DOHH2 (cell line): ENCODE data around the gene IFT43.

Experiments
- H3F3A ChIP-seq: fragments of 200-600 bp; sonication (generic), shearing (Covaris generic); 2 replicates; pipeline ENCODE4 v1.6.0; 2016; ENCODE audit warnings: antibody characterized with exemption, mild to moderate bottlenecking; ENCODE audit not compliant: control insufficient read depth, insufficient read depth
- H3K27ac ChIP-seq: fragments of 200-600 bp; sonication (generic); 2 replicates; pipeline ENCODE4 v1.5.1; 2014; ENCODE audit warnings: low read depth, mild to moderate bottlenecking, low read length, moderate library complexity
- H3K27me3 ChIP-seq: fragments of 200-600 bp; sonication (generic); 2 replicates; pipeline ENCODE4 v1.6.1; 2014; ENCODE audit warnings: mild to moderate bottlenecking, low read length, mixed read lengths; ENCODE audit not compliant: control insufficient read depth
- H3K36me3 ChIP-seq: fragments of 200-600 bp; sonication (generic); 2 replicates; pipeline ENCODE4 v1.6.1; 2014; ENCODE audit warnings: mild to moderate bottlenecking, low read length, moderate library complexity, mixed read lengths; ENCODE audit not compliant: control insufficient read depth
- H3K4me1 ChIP-seq: fragments of 200-600 bp; sonication (generic); 2 replicates; pipeline ENCODE4 v1.6.1; 2014; ENCODE audit warnings: mild to moderate bottlenecking, low read length, mixed read lengths; ENCODE audit not compliant: control insufficient read depth
- H3K4me2 ChIP-seq: fragments of 200-600 bp; sonication (generic); 2 replicates; pipeline ENCODE4 v1.6.0; 2014; ENCODE audit warnings: mild to moderate bottlenecking, low read length, moderate library complexity
- H3K4me3 ChIP-seq: fragments of 200-600 bp; sonication (generic); 2 replicates; pipeline ENCODE4 v1.5.1; 2014; ENCODE audit warnings: mild to moderate bottlenecking, low read length, mixed read lengths
- H3K79me2 ChIP-seq: fragments of 200-600 bp; sonication (generic); 2 replicates; pipeline ENCODE4 v1.6.1; 2014; ENCODE audit warnings: mild to moderate bottlenecking, low read length, mixed read lengths; ENCODE audit not compliant: control insufficient read depth
- H3K9me2 ChIP-seq: fragments of 200-600 bp; sonication (generic); replicated peaks from 2 replicates; pipeline ENCODE4 v1.6.1; 2014; ENCODE audit warnings: mild to moderate bottlenecking, low read length, mixed read lengths; ENCODE audit not compliant: control insufficient read depth
- H3K9me3 ChIP-seq: fragments of 200-600 bp; sonication (generic); 2 replicates; pipeline ENCODE4 v1.6.1; 2014; ENCODE audit warnings: antibody characterized with exemption, low read length, mixed read lengths; ENCODE audit not compliant: control insufficient read depth, insufficient read depth
- H4K20me1 ChIP-seq: fragments of 200-600 bp; sonication (generic); 2 replicates; pipeline ENCODE4 v1.6.0; 2014; ENCODE audit warnings: low read depth, mild to moderate bottlenecking, antibody characterized with exemption, low read length, moderate library complexity; ENCODE audit not compliant: control insufficient read depth, insufficient read depth
- EZH2phosphoT487 ChIP-seq: fragments of 200-600 bp; sonication (generic); IDR thresholded peaks from 2 replicates; pipeline ENCODE4 v1.6.1; 2017; ENCODE audit warnings: borderline replicate concordance, mild to moderate bottlenecking, antibody characterized with exemption, low read length, moderate library complexity, mixed read lengths
- TF ChIP-seq, protein P1 (sequence below): fragments of 200-600 bp; sonication (generic); IDR thresholded peaks from one replicate; pipeline ENCODE4 v1.5.1; 2014; ENCODE audit warnings: antibody characterized with exemption, mild to moderate bottlenecking, low read depth, low read length; ENCODE audit not compliant: poor library complexity, severe bottlenecking

The IFT43 gene

GRCh38 chr14:76050250-76050649 is 64.7 kb downstream of the IFT43 start:
- Histone ChIP-seq H3K4me2 (no peak overlapping the region), H3K27me3 (no peaks in the 10 kb centered on the region; the same call in 1 of the 2 replicates), H3K4me1 (peaks cover under 1% of the 10 kb centered on the region; the same call in 1 of the 2 replicates), H3F3A (no peaks in the 10 kb centered on the region), H3K27ac (no peak overlapping the region), H3K4me3 (no peak overlapping the region), H4K20me1 (no peaks in the 10 kb centered on the region), H3K9me2 (no peaks in the 10 kb centered on the region), H3K36me3 (no peaks in the 10 kb centered on the region), H3K79me2 (no peaks in the 10 kb centered on the region), H3K9me3 (no peaks in the 10 kb centered on the region)
- no peak for TF ChIP-seq EZH2phosphoT487
- TF ChIP-seq, protein P1, sequence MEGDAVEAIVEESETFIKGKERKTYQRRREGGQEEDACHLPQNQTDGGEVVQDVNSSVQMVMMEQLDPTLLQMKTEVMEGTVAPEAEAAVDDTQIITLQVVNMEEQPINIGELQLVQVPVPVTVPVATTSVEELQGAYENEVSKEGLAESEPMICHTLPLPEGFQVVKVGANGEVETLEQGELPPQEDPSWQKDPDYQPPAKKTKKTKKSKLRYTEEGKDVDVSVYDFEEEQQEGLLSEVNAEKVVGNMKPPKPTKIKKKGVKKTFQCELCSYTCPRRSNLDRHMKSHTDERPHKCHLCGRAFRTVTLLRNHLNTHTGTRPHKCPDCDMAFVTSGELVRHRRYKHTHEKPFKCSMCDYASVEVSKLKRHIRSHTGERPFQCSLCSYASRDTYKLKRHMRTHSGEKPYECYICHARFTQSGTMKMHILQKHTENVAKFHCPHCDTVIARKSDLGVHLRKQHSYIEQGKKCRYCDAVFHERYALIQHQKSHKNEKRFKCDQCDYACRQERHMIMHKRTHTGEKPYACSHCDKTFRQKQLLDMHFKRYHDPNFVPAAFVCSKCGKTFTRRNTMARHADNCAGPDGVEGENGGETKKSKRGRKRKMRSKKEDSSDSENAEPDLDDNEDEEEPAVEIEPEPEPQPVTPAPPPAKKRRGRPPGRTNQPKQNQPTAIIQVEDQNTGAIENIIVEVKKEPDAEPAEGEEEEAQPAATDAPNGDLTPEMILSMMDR, result no peak

GRCh38 chr14:76050797-76051392 is 65.3 kb downstream of the IFT43 start:
- Histone ChIP-seq H3K9me2 (no peaks in the 10 kb centered on the region), H3K4me3 (no peak overlapping the region), H3K27ac (no peak overlapping the region), H4K20me1 (no peaks in the 10 kb centered on the region), H3K4me1 (peaks cover 3% of the 10 kb centered on the region), H3K79me2 (no peaks in the 10 kb centered on the region), H3K4me2 (no peak overlapping the region), H3K9me3 (no peaks in the 10 kb centered on the region), H3K36me3 (no peaks in the 10 kb centered on the region), H3F3A (no peaks in the 10 kb centered on the region), H3K27me3 (no peaks in the 10 kb centered on the region; the same call in 1 of the 2 replicates)
- TF ChIP-seq, protein P1, result peak; percentile 87
- TF ChIP-seq EZH2phosphoT487, result no peak

DNA sequence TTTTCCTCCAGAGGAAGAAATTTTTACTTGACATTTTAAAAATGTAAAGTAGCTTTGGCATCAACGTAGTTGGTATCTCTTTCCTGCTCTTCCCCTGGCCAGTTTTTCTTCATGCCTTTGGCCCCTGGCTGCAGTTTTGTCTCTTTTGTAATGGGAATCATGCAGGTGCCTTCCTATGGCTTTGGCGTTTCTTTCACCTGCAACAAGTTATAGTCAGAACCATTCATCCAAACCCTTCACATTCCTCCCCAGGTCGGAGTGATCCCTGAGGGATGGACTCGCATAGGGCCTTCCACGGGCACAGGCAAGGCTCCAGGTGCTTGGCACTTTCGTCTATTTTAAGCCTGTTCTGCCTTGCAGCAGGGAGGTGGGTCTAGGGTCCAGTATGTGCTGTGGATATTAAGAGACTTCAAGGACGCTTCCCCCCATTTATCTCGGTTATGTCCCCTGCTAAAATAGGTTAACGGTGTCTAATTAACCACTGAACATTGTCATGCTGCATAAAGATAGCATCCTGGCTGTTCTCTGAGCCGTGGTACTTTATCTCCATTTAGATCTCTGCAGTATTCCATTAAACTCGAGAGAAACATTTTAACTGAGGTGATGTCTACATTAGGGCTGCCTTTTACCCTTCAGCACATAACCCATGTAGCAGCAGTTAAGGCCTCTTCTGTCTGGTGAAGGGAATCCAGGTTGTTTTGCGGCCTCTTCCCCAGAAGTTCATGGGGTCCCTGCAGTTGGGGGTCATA is 66.3 kb downstream of the IFT43 start:
- Histone ChIP-seq H3K79me2 (no peaks in the 10 kb centered on the region), H3K9me3 (no peaks in the 10 kb centered on the region), H3K4me2 (no peak overlapping the region), H3K27me3 (no peaks in the 10 kb centered on the region; the same call in 1 of the 2 replicates), H3K4me1 (peaks cover 3% of the 10 kb centered on the region), H3K36me3 (no peaks in the 10 kb centered on the region), H3F3A (no peaks in the 10 kb centered on the region), H3K9me2 (no peaks in the 10 kb centered on the region), H4K20me1 (no peaks in the 10 kb centered on the region), H3K27ac (no peak overlapping the region), H3K4me3 (no peak overlapping the region)
- no peak for TF ChIP-seq EZH2phosphoT487
- TF ChIP-seq, protein P1, result no peak
